ENCODE results near the gene NXNL1. TPM values are rescaled to one million over a fixed set of nuclear protein-coding genes. Genes with fewer than 3 reads are reported as not detected.
A peak's percentile ranks its signal among the peaks of the same experiment; 100 is the strongest.

Gene NXNL1
- total and polyA plus RNA-seq, 9 of the 15 experiments (the other 6 are each of a cell fraction or from before 2014, with no cell fraction given), result not detected

GRCh38 chr19:17450264-17451075 is 10.3 kb downstream of the NXNL1 start (continued):
- TF ChIP-seq ARID4B (CRISPR knock-in tag; IDR thresholded peaks at IDR 0.05), result no peak
- TF ChIP-seq EGR1 (conservative IDR thresholded peaks at IDR 0.05), result peak; percentile 75
- no peak for TF ChIP-seq ZBTB17 (CRISPR knock-in tag; IDR thresholded peaks at IDR 0.05)
- no peak for TF ChIP-seq SPI1 (IDR thresholded peaks at IDR 0.05; ENCODE audit: borderline replicate concordance, low read depth, low read length)
- TF ChIP-seq TRIM28 (IDR thresholded peaks at IDR 0.05), result no peak
- peak; percentile 89 for TF ChIP-seq C11orf30 (IDR thresholded peaks at IDR 0.05; ENCODE audit: low read depth)
- TF ChIP-seq HNRNPLL (IDR thresholded peaks at IDR 0.05; ENCODE audit: low read depth, low read length, poor library complexity, severe bottlenecking), result no peak
- peak; percentile 65; the same call in 1 of the 2 replicates for TF ChIP-seq MAFK (IDR thresholded peaks at IDR 0.05; ENCODE audit: low read length)
- peak; percentile 88 for TF ChIP-seq ZEB2 (IDR thresholded peaks at IDR 0.05)
- TF ChIP-seq ZNF263 (CRISPR knock-in tag; IDR thresholded peaks at IDR 0.05; ENCODE audit: borderline replicate concordance), result peak; percentile 93
- TF ChIP-seq KLF13 (tag; IDR thresholded peaks at IDR 0.05; ENCODE audit: borderline replicate concordance, low read depth), result no peak
- no peak for TF ChIP-seq ZNF77 (CRISPR knock-in tag; IDR thresholded peaks at IDR 0.05)
- TF ChIP-seq FOXA3 (CRISPR knock-in tag; conservative IDR thresholded peaks at IDR 0.05 in 1 of 2, IDR thresholded peaks at IDR 0.05 in 1 of 2), result 0 out of 4 replicates have a peak, but pooled peaks of 1 of the 2 experiments have one; percentile 17
- TF ChIP-seq ATF1 (CRISPR knock-in tag; IDR thresholded peaks at IDR 0.05), result no peak
- 0 out of 2 replicates have a peak, but pooled peaks have one; percentile 31 for TF ChIP-seq ATF1 (tag; IDR thresholded peaks at IDR 0.05)
- TF ChIP-seq HDAC2 (IDR thresholded peaks at IDR 0.05), result 0 out of 2 replicates have a peak, but pooled peaks have one; percentile 66
- TF ChIP-seq ETV1 (tag; conservative IDR thresholded peaks at IDR 0.05; ENCODE audit: low read depth), result no peak
- TF ChIP-seq MAFG (tag; conservative IDR thresholded peaks at IDR 0.05), result peak; percentile 87
- TF ChIP-seq ZNF146 (CRISPR knock-in tag; IDR thresholded peaks at IDR 0.05; ENCODE audit: unreplicated experiment), result peak; percentile 100
- TF ChIP-seq MAFF (IDR thresholded peaks at IDR 0.05; ENCODE audit: low read length), result peak; percentile 76
- peak; percentile 22; the same call in 1 of the 2 replicates for TF ChIP-seq CBFA2T3 (IDR thresholded peaks at IDR 0.05)
- no peak for TF ChIP-seq POLR2H (tag; IDR thresholded peaks at IDR 0.05; ENCODE audit: low read depth)
- no peak for TF ChIP-seq ZBTB26 (CRISPR knock-in tag; IDR thresholded peaks at IDR 0.05)
- peak; percentile 19; the same call in 1 of the 2 replicates for TF ChIP-seq JUND (IDR thresholded peaks at IDR 0.05; ENCODE audit: borderline replicate concordance, low read depth, low read length)
- TF ChIP-seq JUND (tag; IDR thresholded peaks at IDR 0.05; ENCODE audit: borderline replicate concordance, low read depth, low read length), result peak; percentile 67; the same call in 2 of the 3 replicates
